Peyer's patch (tissue), 4 donors: ENCODE data around the gene RAD51B. TPM values are rescaled to one million over a fixed set of nuclear protein-coding genes. Genes with fewer than 3 reads are reported as not detected.
A peak's percentile ranks its signal among the peaks of the same experiment; 100 is the strongest.

Experiments used
- DNase-seq, 3 donors: peaks; one replicate each; pipeline ENCODE4 v3.0.0-alpha.2; 2017 to 2019
- H3K27ac ChIP-seq, 4 donors: fragments of 200-600 bp; sonication (generic); one replicate each; pipeline ENCODE4 v1.5.1; 2016 to 2019
- H3K27me3 ChIP-seq, 2 donors: fragments of 200-600 bp; sonication (generic); one replicate each; pipeline ENCODE4 v1.5.1; 2019
- H3K36me3 ChIP-seq, 3 donors: fragments of 200-600 bp; sonication (generic); one replicate each; pipeline ENCODE4 v1.5.1; 2016 to 2019
- H3K4me1 ChIP-seq, 4 donors: fragments of 200-600 bp; sonication (generic); one replicate each; pipeline ENCODE4 v1.5.1; 2016 to 2019
- H3K4me3 ChIP-seq, 4 donors: fragments of 200-600 bp; sonication (generic); 1 replicate in 3 of 4; 2 replicates in 1 of 4; pipeline ENCODE4 v1.5.1; 2016 to 2019; ENCODE audit warnings: mild to moderate bottlenecking in 1 of 4
- H3K9me3 ChIP-seq, 4 donors: fragments of 200-600 bp; sonication (generic); one replicate each; pipeline ENCODE4 v1.5.1; 2016 to 2019; ENCODE audit warnings: mild to moderate bottlenecking in 1 of 4
- POLR2A ChIP-seq, 2 donors: fragments of 450-650 bp; IDR thresholded peaks; one replicate each; pipeline ENCODE4 v1.5.1; 2017; ENCODE audit warnings: antibody characterized with exemption in 2 of 2, mild to moderate bottlenecking in 2 of 2, moderate library complexity in 2 of 2
- total RNA-seq, 4 donors: library from RNA; depleted of rRNA; stranded (reverse); fragments of >200 nt; gene quantifications; one replicate each; pipeline ENCODE4 v1.1.0, GENCODE V29; 2016
- TF ChIP-seq, protein P1 (sequence below), 6 experiments: fragments of 450-650 bp in 4 of 6; fragments of 200-600 bp in 2 of 6; sonication (generic) in 1 of 6; IDR thresholded peaks; one replicate each; pipeline ENCODE4 v1.5.1; 2017 to 2019; ENCODE audit warnings: antibody characterized with exemption in 6 of 6, mild to moderate bottlenecking in 3 of 6, moderate library complexity in 1 of 6

RAD51B gene
- total RNA-seq, 4 donors from 2014 or later: 12.6 to 103 (median 33.1) TPM

DNA sequence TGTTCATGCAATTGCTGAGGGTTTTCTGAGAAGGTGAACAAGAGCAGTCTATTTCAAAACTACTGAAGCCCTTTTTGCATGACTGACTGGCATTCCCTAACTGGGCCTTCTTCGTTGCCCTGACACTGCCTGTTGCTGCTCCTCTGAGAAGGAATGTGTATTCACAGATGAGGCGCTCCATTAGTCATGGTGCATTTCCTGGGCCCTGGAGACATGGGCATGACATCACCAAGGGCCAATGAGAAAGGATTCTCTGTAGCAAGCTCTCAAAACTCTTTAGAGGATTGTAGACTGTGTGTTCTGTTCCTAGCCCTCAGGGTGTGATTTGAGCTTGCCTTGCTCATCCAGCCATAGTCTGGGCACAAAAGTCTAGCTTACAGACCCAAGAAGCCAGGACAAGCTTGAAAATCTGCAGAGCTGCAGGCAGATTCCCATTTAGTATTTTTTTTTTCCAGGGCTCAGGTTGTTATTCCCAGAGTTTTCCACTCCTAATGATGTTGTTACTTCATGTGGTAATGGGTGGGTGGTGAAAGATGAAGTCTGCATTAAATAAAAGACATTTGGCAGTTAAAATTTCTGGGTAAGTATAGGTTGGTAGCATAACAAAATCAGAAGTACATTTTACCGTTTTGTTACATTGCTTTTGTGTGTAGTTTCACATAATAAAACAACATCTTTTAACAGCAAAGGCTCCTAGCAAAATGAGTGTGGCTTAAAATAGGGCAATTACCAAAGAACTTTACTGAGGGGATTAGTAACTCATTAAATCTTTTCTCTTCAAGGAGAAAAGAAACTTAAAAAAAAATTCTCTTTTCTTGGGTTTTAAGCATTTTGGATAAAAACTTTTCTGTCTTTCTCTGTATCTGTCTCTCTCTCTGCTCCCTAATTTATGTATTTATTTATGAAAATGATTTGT lies 318.4 kb downstream of the RAD51B start:
- no peaks in the 10 kb centered on the region for H3K36me3 ChIP-seq

DNA sequence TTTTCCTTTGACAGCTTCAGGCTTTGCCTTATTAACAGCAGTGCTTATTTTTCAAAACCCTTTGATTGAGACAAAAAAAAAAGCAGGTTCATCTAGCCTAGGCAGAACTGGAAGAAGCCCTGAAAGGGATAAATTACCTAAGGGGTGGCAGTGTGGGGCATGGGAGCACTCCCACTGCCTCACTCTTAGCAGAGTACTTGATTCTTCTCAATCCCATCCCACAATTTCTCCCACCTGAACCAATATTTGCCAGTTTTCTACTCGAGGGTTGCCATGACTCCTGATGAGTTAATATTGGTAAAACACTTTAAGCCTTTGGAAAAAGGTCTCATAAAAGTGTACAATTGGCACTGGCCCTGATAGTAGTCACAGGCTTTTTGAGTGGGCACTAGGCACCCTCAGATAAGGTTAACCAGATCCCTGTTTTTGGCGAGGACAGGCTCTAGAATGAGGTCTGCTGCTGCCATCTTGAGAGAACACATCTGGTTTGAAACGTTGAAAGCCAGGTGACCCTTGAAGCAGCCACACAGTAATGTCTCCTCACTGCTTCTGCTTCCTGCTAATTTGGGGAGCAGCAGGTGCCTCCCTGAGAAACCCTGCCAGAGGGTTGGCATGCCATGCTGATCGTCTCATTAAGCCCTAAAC lies 320.0 kb downstream of the RAD51B start:
- Histone ChIP-seq H3K27ac (peak overlapping the region in 3 of 4 donors; percentile 42 to 85 (median 65)), H3K36me3 (no peaks in the 10 kb centered on the region), H3K9me3 (no peaks in the 10 kb centered on the region), H3K4me3 (no peak overlapping the region), H3K27me3 (no peaks in the 10 kb centered on the region), H3K4me1 (peaks cover 0 to 54% (median 2%) of the 10 kb centered on the region in 4 donors)
- DNase-seq: no peak
- TF ChIP-seq POLR2A (IDR thresholded peaks at IDR 0.05): no peak
- TF ChIP-seq, protein P1, sequence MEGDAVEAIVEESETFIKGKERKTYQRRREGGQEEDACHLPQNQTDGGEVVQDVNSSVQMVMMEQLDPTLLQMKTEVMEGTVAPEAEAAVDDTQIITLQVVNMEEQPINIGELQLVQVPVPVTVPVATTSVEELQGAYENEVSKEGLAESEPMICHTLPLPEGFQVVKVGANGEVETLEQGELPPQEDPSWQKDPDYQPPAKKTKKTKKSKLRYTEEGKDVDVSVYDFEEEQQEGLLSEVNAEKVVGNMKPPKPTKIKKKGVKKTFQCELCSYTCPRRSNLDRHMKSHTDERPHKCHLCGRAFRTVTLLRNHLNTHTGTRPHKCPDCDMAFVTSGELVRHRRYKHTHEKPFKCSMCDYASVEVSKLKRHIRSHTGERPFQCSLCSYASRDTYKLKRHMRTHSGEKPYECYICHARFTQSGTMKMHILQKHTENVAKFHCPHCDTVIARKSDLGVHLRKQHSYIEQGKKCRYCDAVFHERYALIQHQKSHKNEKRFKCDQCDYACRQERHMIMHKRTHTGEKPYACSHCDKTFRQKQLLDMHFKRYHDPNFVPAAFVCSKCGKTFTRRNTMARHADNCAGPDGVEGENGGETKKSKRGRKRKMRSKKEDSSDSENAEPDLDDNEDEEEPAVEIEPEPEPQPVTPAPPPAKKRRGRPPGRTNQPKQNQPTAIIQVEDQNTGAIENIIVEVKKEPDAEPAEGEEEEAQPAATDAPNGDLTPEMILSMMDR (IDR thresholded peaks at IDR 0.05): no peak

More for the DNA sequence above, 318.4 kb downstream of the RAD51B start:
- TF ChIP-seq POLR2A (IDR thresholded peaks at IDR 0.05): no peak
- TF ChIP-seq, protein P1 (IDR thresholded peaks at IDR 0.05): no peak
- Histone ChIP-seq H3K9me3 (no peaks in the 10 kb centered on the region), H3K4me1 (peaks cover 0 to 40% (median 2%) of the 10 kb centered on the region in 4 donors), H3K27ac (peak overlapping the region in 1 of 4 donors; percentile 85), H3K27me3 (no peaks in the 10 kb centered on the region), H3K4me3 (no peak overlapping the region)
- DNase-seq: peak in 1 of 3 donors; percentile 72

DNA sequence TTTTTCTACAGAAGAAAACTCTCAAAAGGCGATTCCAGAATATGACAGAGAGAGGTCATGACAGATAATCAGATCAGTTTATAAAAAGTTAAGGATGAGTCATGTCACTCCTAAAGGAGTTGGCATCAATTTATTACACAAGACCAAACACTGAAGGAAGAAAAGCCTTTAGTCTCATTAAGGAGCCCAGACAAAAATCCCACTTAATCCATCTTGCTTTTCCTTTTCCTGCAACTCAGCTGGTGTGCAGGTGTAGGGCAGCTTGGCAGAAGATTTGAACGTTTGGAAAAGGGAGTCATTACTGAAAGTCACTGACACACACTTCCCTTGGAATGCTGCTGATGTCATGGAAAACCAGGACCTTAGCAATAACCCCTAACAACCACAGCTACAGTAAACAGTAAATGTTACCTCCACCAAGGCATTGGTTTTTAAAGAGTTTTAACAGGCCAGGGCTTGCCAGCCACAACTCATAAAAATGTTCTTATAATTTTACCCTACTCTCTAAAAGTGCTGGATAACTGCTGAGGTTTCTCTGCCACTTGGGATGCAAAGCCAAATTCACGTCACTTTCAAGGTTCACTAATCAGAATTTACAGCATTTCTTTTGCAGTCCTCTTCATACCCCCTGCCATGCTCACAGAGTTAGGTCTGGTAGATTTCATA lies 320.6 kb downstream of the RAD51B start:
- Histone ChIP-seq H3K9me3 (no peaks in the 10 kb centered on the region), H3K4me3 (no peak overlapping the region), H3K36me3 (no peaks in the 10 kb centered on the region), H3K4me1 (peaks cover 0 to 61% (median 4%) of the 10 kb centered on the region in 4 donors), H3K27me3 (no peaks in the 10 kb centered on the region), H3K27ac (peak overlapping the region in 3 of 4 donors; percentile 42 to 85 (median 65))
- TF ChIP-seq, protein P1 (IDR thresholded peaks at IDR 0.05): no peak
- TF ChIP-seq POLR2A (IDR thresholded peaks at IDR 0.05): no peak
- peak in 1 of 3 donors; percentile 58 for DNase-seq

DNA sequence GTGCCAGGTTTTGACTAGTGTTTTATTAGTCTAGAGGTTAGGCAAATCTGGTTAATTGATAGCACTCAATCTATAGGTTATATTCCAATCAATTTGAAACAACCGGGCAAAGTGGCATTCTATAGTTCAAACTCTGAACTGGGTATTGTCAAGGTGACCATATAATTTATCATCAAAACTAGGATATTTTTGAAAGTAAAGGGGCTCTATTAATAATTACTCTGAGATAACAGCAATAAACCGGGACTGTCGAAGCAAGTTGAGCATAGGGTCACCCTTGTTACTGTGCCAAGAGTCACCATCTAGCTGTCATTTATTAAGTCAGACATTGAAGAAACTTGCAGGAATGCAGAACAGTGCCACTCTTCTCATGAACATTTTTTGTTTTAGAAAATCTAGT lies 321.2 kb downstream of the RAD51B start:
- peak overlapping the region in 3 of 4 donors; percentile 42 to 85 (median 65) for H3K27ac ChIP-seq
- TF ChIP-seq POLR2A (IDR thresholded peaks at IDR 0.05): no peak
- TF ChIP-seq, protein P1 (IDR thresholded peaks at IDR 0.05): no peak
- H3K4me1 ChIP-seq: peaks cover 0 to 64% (median 4%) of the 10 kb centered on the region in 4 donors
- DNase-seq: no peak
- H3K4me3 ChIP-seq: no peak overlapping the region
- no peaks in the 10 kb centered on the region for H3K27me3 ChIP-seq
- no peaks in the 10 kb centered on the region for H3K36me3 ChIP-seq
- H3K9me3 ChIP-seq: no peaks in the 10 kb centered on the region

DNA sequence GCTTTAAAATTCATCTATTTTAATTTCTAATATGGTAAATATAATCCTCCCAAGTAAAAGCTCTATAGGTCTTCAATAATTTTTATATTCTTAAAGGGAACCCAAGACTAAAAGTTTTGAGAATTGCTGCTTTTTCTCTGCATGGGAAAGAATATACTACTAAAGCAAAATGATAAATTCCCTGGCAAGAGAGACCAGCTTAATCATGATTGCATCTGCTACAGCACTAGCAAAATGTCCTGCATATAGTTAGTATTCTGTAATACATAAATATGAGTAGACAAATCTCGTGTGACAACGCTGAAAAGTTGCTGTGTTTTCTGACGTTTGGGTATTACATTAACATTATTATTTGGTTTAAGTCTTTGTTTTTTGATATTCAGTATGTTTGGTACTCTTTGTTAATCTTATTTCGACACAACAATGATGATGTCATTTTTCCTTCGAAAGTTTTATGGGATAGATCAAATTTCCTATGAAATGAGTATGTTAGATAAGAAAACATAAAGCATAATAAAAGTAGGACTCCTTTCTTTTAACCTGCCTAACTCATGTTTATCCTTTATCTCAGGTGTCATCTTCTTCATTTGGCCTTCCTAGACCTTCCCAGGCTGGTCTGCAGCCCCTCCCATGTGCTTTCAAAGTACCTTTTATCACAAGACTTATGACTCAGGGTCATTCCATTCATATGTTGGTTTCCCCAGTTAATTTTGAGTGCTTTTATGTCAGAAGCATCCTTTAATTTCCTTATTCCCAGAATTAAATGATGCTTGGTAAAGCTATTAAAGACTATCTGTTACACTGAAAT lies 321.9 kb downstream of the RAD51B start:
- no peaks in the 10 kb centered on the region for H3K9me3 ChIP-seq
- TF ChIP-seq, protein P1 (IDR thresholded peaks at IDR 0.05): no peak
- no peak for TF ChIP-seq POLR2A (IDR thresholded peaks at IDR 0.05)
- peak overlapping the region in 1 of 4 donors; percentile 85 for H3K27ac ChIP-seq
- peaks cover 0 to 71% (median 4%) of the 10 kb centered on the region in 4 donors for H3K4me1 ChIP-seq
- no peak overlapping the region for H3K4me3 ChIP-seq
- H3K36me3 ChIP-seq: no peaks in the 10 kb centered on the region
- H3K27me3 ChIP-seq: no peaks in the 10 kb centered on the region
- DNase-seq: no peak
